GM12878 (cell line): ENCODE results near the gene TBX15. TPM values are rescaled to one million over a fixed set of nuclear protein-coding genes. Genes with fewer than 3 reads are reported as not detected.

Experiments
- ATAC-seq: fragments of 200-7000 bp; cut with Tn5 transposase; 3 replicates; pipeline ENCODE4 v1.9.1; 2020; ENCODE audit warnings: mild to moderate bottlenecking, moderate library complexity
- BruUV-seq: library from RNA; stranded (reverse); fragments of 400-500 nt; replicated peaks from 2 replicates; lab custom pipeline; 2021; lab: Mats Ljungman, UMichigan
- CTCF ChIA-PET: fragments of 300-600 bp; sonication (Branson Sonifier 250); formaldehyde crosslinking; extraction: SDS; loops from one replicate; lab custom pipeline; 2021; ENCODE audit warnings: inconsistent platforms; lab: Yijun Ruan, JAX
- POLR2A ChIA-PET: fragments of 350-600 bp; formaldehyde crosslinking; extraction: SDS; loops from one replicate; lab custom pipeline; 2021; ENCODE audit warnings: inconsistent platforms; lab: Charles Lee
- RAD21 ChIA-PET: fragments of 300-600 bp; sonication (Branson Sonifier 250); formaldehyde crosslinking; loops from one replicate; lab custom pipeline; 2023; ENCODE audit warnings: antibody characterized with exemption; ENCODE audit not compliant: unreplicated experiment; lab: Charles Lee
- SMC1A ChIA-PET: fragments of 300-600 bp; sonication (Branson Sonifier 250); formaldehyde crosslinking; loops from one replicate; lab custom pipeline; 2023; ENCODE audit not compliant: unreplicated experiment, uncharacterized antibody; lab: Charles Lee
- DNase-seq: peaks from one replicate; pipeline ENCODE4 v3.0.0-alpha.2; 2011; ENCODE audit warnings: low read depth, low spot score
- FAIRE-seq: peaks from 3 replicates; lab custom pipeline; 2011; peaks lifted over from hg19 to GRCh38; lab: Jason Lieb, UNC
- H2AFZ ChIP-seq: 2 replicates; pipeline ENCODE4 v1.6.0; 2011; ENCODE audit warnings: low read depth, low read length, control low read depth; ENCODE audit not compliant: control insufficient read depth
- H3K27ac ChIP-seq: 2 replicates; pipeline ENCODE4 v1.5.1; 2011; ENCODE audit warnings: control low read depth; ENCODE audit not compliant: control insufficient read depth, insufficient read depth
- H3K27me3 ChIP-seq, 2 experiments: replicated peaks in 1 of 2; 2 replicates each; pipeline versions ENCODE4 v1.6.0 to v1.6.1; 2011; ENCODE audit warnings: low read length in 1 of 2; ENCODE audit not compliant: control insufficient read depth in 2 of 2, insufficient read depth in 2 of 2
- H3K36me3 ChIP-seq, 2 experiments: 2 replicates each; pipeline ENCODE4 v1.5.1; 2011; ENCODE audit warnings: low read length in 1 of 2; ENCODE audit not compliant: control insufficient read depth in 2 of 2, insufficient read depth in 2 of 2
- H3K4me1 ChIP-seq: 2 replicates; pipeline ENCODE4 v1.6.1; 2011; ENCODE audit warnings: mild to moderate bottlenecking, low read length, moderate library complexity, mixed read lengths; ENCODE audit not compliant: control insufficient read depth, insufficient read depth
- H3K4me2 ChIP-seq: 2 replicates; pipeline ENCODE4 v1.6.0; 2011; ENCODE audit warnings: control low read depth; ENCODE audit not compliant: control insufficient read depth, insufficient read depth
- H3K4me3 ChIP-seq: fragments of 200-600 bp; sonication (generic); 2 replicates; pipeline ENCODE4 v1.5.1; 2016
- H3K79me2 ChIP-seq: 2 replicates; pipeline ENCODE4 v1.6.0; 2011; ENCODE audit warnings: low read length; ENCODE audit not compliant: control insufficient read depth, insufficient read depth
- H3K9ac ChIP-seq: 2 replicates; pipeline ENCODE4 v1.8.0; 2011; ENCODE audit warnings: low read length, control low read depth, mixed read lengths; ENCODE audit not compliant: control insufficient read depth, insufficient read depth
- H3K9me3 ChIP-seq: replicated peaks from 3 replicates; pipeline ENCODE4 v1.5.1; 2011; ENCODE audit warnings: mild to moderate bottlenecking, low read length; ENCODE audit not compliant: control insufficient read depth, insufficient read depth
- H4K20me1 ChIP-seq: 2 replicates; pipeline ENCODE4 v1.6.0; 2011; ENCODE audit not compliant: control insufficient read depth, insufficient read depth
- CHD1 ChIP-seq: IDR thresholded peaks from 2 replicates; pipeline ENCODE4 v1.6.1; 2012; ENCODE audit warnings: low read depth, low read length, improper control_type of control experiment
- HDAC6 ChIP-seq: fragments of 200-600 bp; sonication (generic); IDR thresholded peaks from one replicate; pipeline ENCODE4 v1.8.0; 2017; ENCODE audit warnings: antibody characterized with exemption; ENCODE audit not compliant: unreplicated experiment
- KLF5 ChIP-seq: fragments of 450-650 bp; IDR thresholded peaks from 2 replicates; pipeline ENCODE4 v1.6.1; 2014; ENCODE audit warnings: mild to moderate bottlenecking; ENCODE audit not compliant: partially characterized antibody
- NFYA ChIP-seq: IDR thresholded peaks from 2 replicates; pipeline ENCODE4 v1.6.1; 2011; ENCODE audit warnings: low read depth, mild to moderate bottlenecking, low read length, improper control_type of control experiment, borderline replicate concordance
- RBBP5 ChIP-seq: fragments of 200-600 bp; sonication (generic); conservative IDR thresholded peaks from 2 replicates; pipeline ENCODE4 v1.6.1; 2016
- RCOR1 ChIP-seq: conservative IDR thresholded peaks from 2 replicates; pipeline ENCODE4 v1.6.1; 2012; ENCODE audit warnings: low read depth, low read length, improper control_type of control experiment
- SMC3 ChIP-seq: IDR thresholded peaks from 2 replicates; pipeline ENCODE4 v1.6.1; 2011; ENCODE audit warnings: low read length, improper control_type of control experiment, borderline replicate concordance
- SPI1 ChIP-seq: IDR thresholded peaks from 2 replicates; pipeline ENCODE4 v1.6.1; 2011; ENCODE audit warnings: low read depth, mild to moderate bottlenecking, low read length, moderate library complexity, borderline replicate concordance; ENCODE audit not compliant: insufficient read depth
- STAT1 ChIP-seq: fragments of 450-650 bp; conservative IDR thresholded peaks from 2 replicates; pipeline ENCODE4 v1.6.1; 2014; ENCODE audit warnings: antibody characterized with exemption, mild to moderate bottlenecking
- STAT3 ChIP-seq: IDR thresholded peaks from 2 replicates; pipeline ENCODE4 v1.6.1; 2011; ENCODE audit warnings: low read depth, low read length, improper control_type of control experiment
- ZNF24 ChIP-seq: fragments of 450-650 bp; IDR thresholded peaks from 2 replicates; pipeline ENCODE4 v1.6.1; 2017; ENCODE audit warnings: antibody characterized with exemption, mild to moderate bottlenecking
- WGBS: methylation state at CpG from one replicate; pipeline ENCODE4 v1.1.6; 2016; ENCODE audit warnings: low lambda C conversion rate; ENCODE audit not compliant: insufficient replicate concordance, insufficient coverage; ENCODE audit errors: missing lambda C conversion rate; 5-methylcytosine and 5-hydroxymethylcytosine counted together
- in situ Hi-C: fragments of 300-500 bp; cut with MboI; formaldehyde crosslinking; loops from 9 replicates; pipeline ENCODE4 v1.14.3; 2018; ENCODE audit warnings: mixed read lengths
- intact Hi-C: fragments of 100-400 bp; cut with micrococcal nuclease; formaldehyde crosslinking; loops from one replicate; pipeline ENCODE4 v1.14.2; 2022; ENCODE audit not compliant: unreplicated experiment
- polyA plus RNA-seq, 11 experiments: library from polyadenylated mRNA; depleted of rRNA in 4 of 11; unstranded in 6 of 11; stranded (reverse) in 5 of 11; fragments of >200 nt; fragmentation: Nextera tagmentation in 4 of 11; fragmentation: Illumina TruSeq in 1 of 11; extraction: Ambion mirVana in 4 of 11; extraction: Trizol in 1 of 11; gene quantifications; 1 replicate in 1 of 11; 2 replicates in 10 of 11; pipeline versions ENCODE4 v1.2.1 to v1.2.3, GENCODE V29; 2011 to 2016; ENCODE audit warnings: inconsistent platforms in 2 of 11, missing spikeins in 2 of 11, low read depth in 1 of 11
- total RNA-seq, 4 experiments: library from RNA; depleted of rRNA in 3 of 4; stranded (reverse); fragments of >200 nt in 3 of 4; fragmentation: Illumina TruSeq in 1 of 4; extraction: Trizol in 1 of 4; gene quantifications; 2 replicates each; pipeline versions ENCODE4 v1.2.1 to v1.2.3, GENCODE V29; 2013 to 2021
- TF ChIP-seq, protein P1 (sequence below): fragments of 450-650 bp; IDR thresholded peaks from 2 replicates; pipeline ENCODE4 v1.6.1; 2016; ENCODE audit warnings: mild to moderate bottlenecking, moderate library complexity, borderline replicate concordance
- TF ChIP-seq, protein P2 (sequence below): fragments of 450-650 bp; IDR thresholded peaks from 2 replicates; pipeline ENCODE4 v1.6.1; 2017; ENCODE audit warnings: low read depth, mild to moderate bottlenecking, moderate library complexity

Gene TBX15
- total and polyA plus RNA-seq, 10 of the 15 experiments (the other 5 are each of a cell fraction or from before 2014, with no cell fraction given), result 0.64 to 9.4 (median 0.99) TPM

GRCh38 chr1:118859999-118860398 is 128.1 kb downstream of the TBX15 start:
- 6% methylated on average over 3 of the region's 3 CpGs for WGBS
- SMC1A ChIA-PET, result no interaction called here
- intact Hi-C loops, result no loop called here
- Histone ChIP-seq H3K9ac (no peak overlapping the region), H3K4me2 (no peak overlapping the region), H3K4me1 (no peaks in the 10 kb centered on the region), H4K20me1 (no peaks in the 10 kb centered on the region), H3K79me2 (no peaks in the 10 kb centered on the region), H3K4me3 (no peak overlapping the region), H3K36me3 (no peaks in the 10 kb centered on the region), H2AFZ (no peak overlapping the region), H3K9me3 (no peaks in the 10 kb centered on the region), H3K27me3 (no peaks in the 10 kb centered on the region), H3K27ac (no peak overlapping the region)
- CTCF ChIA-PET, result no interaction called here
- in situ Hi-C loops, result no loop called here
- TF ChIP-seq ZNF24, result no peak
- no peak for TF ChIP-seq HDAC6
- TF ChIP-seq, protein P1, sequence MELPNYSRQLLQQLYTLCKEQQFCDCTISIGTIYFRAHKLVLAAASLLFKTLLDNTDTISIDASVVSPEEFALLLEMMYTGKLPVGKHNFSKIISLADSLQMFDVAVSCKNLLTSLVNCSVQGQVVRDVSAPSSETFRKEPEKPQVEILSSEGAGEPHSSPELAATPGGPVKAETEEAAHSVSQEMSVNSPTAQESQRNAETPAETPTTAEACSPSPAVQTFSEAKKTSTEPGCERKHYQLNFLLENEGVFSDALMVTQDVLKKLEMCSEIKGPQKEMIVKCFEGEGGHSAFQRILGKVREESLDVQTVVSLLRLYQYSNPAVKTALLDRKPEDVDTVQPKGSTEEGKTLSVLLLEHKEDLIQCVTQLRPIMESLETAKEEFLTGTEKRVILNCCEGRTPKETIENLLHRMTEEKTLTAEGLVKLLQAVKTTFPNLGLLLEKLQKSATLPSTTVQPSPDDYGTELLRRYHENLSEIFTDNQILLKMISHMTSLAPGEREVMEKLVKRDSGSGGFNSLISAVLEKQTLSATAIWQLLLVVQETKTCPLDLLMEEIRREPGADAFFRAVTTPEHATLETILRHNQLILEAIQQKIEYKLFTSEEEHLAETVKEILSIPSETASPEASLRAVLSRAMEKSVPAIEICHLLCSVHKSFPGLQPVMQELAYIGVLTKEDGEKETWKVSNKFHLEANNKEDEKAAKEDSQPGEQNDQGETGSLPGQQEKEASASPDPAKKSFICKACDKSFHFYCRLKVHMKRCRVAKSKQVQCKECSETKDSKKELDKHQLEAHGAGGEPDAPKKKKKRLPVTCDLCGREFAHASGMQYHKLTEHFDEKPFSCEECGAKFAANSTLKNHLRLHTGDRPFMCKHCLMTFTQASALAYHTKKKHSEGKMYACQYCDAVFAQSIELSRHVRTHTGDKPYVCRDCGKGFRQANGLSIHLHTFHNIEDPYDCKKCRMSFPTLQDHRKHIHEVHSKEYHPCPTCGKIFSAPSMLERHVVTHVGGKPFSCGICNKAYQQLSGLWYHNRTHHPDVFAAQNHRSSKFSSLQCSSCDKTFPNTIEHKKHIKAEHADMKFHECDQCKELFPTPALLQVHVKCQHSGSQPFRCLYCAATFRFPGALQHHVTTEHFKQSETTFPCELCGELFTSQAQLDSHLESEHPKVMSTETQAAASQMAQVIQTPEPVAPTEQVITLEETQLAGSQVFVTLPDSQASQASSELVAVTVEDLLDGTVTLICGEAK, result no peak
- no TSS peak for BruUV-seq
- ATAC-seq, result no peak
- RAD21 ChIA-PET, result no interaction called here
- FAIRE-seq, result no peak
- no peak for DNase-seq
- POLR2A ChIA-PET, result no interaction called here

DNA sequence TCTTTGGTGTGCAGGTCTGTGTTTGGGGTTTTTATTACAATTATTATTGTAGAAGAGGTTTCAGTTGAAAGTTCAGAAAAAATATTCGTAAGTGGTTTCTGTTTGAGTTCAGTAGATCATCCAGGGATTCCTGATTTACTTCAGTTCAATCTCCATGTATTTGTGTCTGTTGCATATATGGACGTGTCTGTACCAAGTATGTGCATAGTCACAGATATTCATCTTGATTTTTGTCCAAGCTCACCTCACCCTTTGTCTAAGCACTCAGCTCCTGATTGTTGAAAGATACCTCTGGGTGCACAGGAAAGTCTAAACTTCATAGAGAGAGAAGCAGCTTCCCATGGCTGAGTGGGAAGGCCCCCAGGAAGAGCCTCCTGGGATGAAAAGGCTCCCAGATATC is 141.7 kb downstream of the TBX15 start:
- no TSS peak for BruUV-seq
- SMC1A ChIA-PET, result no interaction called here
- WGBS, result 7% methylated on average over 2 of the region's 2 CpGs
- ATAC-seq (no peak), DNase-seq (no peak), FAIRE-seq (no peak)
- intact Hi-C loops (no loop called here), in situ Hi-C loops (no loop called here)
- Histone ChIP-seq H3K4me2 (no peak overlapping the region), H3K9ac (no peak overlapping the region), H4K20me1 (no peaks in the 10 kb centered on the region), H3K4me1 (no peaks in the 10 kb centered on the region), H3K4me3 (no peak overlapping the region), H3K9me3 (no peaks in the 10 kb centered on the region), H3K79me2 (no peaks in the 10 kb centered on the region), H3K27ac (no peak overlapping the region), H2AFZ (no peak overlapping the region), H3K36me3 (no peaks in the 10 kb centered on the region), H3K27me3 (no peaks in the 10 kb centered on the region)
- POLR2A ChIA-PET, result no interaction called here
- CTCF ChIA-PET, result no interaction called here
- RAD21 ChIA-PET, result no interaction called here
- TF ChIP-seq CHD1 (no peak), RCOR1 (no peak), SPI1 (no peak), RBBP5 (no peak), SMC3 (no peak), STAT3 (no peak), STAT1 (no peak), KLF5 (no peak), NFYA (no peak)
- TF ChIP-seq, protein P2, sequence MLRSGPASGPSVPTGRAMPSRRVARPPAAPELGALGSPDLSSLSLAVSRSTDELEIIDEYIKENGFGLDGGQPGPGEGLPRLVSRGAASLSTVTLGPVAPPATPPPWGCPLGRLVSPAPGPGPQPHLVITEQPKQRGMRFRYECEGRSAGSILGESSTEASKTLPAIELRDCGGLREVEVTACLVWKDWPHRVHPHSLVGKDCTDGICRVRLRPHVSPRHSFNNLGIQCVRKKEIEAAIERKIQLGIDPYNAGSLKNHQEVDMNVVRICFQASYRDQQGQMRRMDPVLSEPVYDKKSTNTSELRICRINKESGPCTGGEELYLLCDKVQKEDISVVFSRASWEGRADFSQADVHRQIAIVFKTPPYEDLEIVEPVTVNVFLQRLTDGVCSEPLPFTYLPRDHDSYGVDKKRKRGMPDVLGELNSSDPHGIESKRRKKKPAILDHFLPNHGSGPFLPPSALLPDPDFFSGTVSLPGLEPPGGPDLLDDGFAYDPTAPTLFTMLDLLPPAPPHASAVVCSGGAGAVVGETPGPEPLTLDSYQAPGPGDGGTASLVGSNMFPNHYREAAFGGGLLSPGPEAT, result no peak
